ENCODE data around the gene CHRM4.

GRCh38 chr11:46421257-46421880 is 29.8 kb upstream of the CHRM4 start:
- TF ChIP-seq POLR2A (IDR thresholded peaks at IDR 0.05; ENCODE audit: low read depth, low read length) (no peak), POLR2AphosphoS5 (IDR thresholded peaks at IDR 0.05; ENCODE audit: low read depth, low read length) (no peak), TAF1 (IDR thresholded peaks at IDR 0.05; ENCODE audit: low read depth, low read length) (no peak), SPI1 (IDR thresholded peaks at IDR 0.05; ENCODE audit: low read depth, low read length) (no peak)

Data from GM12891 (cell line).